Breast epithelium (tissue), 3 donors: ENCODE data around the gene URI1.

ENCODE experiments used
- POLR2A ChIP-seq: fragments of 450-650 bp; IDR thresholded peaks from one replicate; pipeline ENCODE4 v1.6.1; 2016; ENCODE audit warnings: antibody characterized with exemption, mild to moderate bottlenecking, moderate library complexity
- POLR2AphosphoS5 ChIP-seq, 3 donors: sonication (generic); formaldehyde crosslinking; IDR thresholded peaks; one replicate each; pipeline ENCODE4 v1.6.1; 2017; ENCODE audit warnings: antibody characterized with exemption in 3 of 3
- TF ChIP-seq, protein P1 (sequence below), 3 donors: fragments of 450-650 bp; IDR thresholded peaks; one replicate each; pipeline ENCODE4 v1.5.1; 2016 to 2017; ENCODE audit warnings: antibody characterized with exemption in 3 of 3, mild to moderate bottlenecking in 3 of 3, moderate library complexity in 3 of 3

DNA sequence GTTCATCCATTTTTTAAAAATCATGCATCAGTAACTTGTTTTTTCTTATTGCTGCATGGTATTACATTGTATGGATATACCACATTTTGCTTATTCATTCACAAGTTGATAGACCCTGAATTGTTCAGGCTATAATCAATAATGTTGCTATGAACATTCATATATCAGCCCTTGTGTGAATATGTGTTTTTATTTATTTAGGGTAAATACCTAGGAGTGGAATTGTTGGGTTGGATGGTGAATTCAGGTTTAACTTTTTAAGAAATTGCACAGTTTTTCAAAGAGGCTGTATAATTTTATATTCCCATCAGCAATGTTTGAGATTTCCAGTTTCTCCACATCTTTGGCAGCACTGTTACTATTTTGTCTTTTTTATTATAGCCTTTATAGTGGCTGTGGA, 82.1 kb downstream of the URI1 start:
- TF ChIP-seq POLR2AphosphoS5 (IDR thresholded peaks at IDR 0.05) (no peak), POLR2A (no peak)
- TF ChIP-seq, protein P1, sequence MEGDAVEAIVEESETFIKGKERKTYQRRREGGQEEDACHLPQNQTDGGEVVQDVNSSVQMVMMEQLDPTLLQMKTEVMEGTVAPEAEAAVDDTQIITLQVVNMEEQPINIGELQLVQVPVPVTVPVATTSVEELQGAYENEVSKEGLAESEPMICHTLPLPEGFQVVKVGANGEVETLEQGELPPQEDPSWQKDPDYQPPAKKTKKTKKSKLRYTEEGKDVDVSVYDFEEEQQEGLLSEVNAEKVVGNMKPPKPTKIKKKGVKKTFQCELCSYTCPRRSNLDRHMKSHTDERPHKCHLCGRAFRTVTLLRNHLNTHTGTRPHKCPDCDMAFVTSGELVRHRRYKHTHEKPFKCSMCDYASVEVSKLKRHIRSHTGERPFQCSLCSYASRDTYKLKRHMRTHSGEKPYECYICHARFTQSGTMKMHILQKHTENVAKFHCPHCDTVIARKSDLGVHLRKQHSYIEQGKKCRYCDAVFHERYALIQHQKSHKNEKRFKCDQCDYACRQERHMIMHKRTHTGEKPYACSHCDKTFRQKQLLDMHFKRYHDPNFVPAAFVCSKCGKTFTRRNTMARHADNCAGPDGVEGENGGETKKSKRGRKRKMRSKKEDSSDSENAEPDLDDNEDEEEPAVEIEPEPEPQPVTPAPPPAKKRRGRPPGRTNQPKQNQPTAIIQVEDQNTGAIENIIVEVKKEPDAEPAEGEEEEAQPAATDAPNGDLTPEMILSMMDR (IDR thresholded peaks at IDR 0.05) = no peak
